GM10266 (cell line): ENCODE results near the gene MAB21L3.
"Not testable (repeated sequence)": the region's sequence is repeated elsewhere in the genome, so short reads cannot be mapped to it uniquely, and the experiment has no call there.

Experiments
- DNase-seq: peaks from one replicate; pipeline ENCODE4 v3.0.0; 2012; ENCODE audit errors: extremely low spot score
- CTCF ChIP-seq: IDR thresholded peaks from 2 replicates; pipeline ENCODE4 v1.5.1; 2012; ENCODE audit warnings: mild to moderate bottlenecking, low read depth; ENCODE audit not compliant: control insufficient read depth, insufficient read depth; ENCODE audit errors: missing control alignments

MAB21L3 gene

GRCh38 chr1:116138277-116138792 is 27.1 kb downstream of the MAB21L3 start:
- DNase-seq = no peak
- no peak for TF ChIP-seq CTCF

DNA sequence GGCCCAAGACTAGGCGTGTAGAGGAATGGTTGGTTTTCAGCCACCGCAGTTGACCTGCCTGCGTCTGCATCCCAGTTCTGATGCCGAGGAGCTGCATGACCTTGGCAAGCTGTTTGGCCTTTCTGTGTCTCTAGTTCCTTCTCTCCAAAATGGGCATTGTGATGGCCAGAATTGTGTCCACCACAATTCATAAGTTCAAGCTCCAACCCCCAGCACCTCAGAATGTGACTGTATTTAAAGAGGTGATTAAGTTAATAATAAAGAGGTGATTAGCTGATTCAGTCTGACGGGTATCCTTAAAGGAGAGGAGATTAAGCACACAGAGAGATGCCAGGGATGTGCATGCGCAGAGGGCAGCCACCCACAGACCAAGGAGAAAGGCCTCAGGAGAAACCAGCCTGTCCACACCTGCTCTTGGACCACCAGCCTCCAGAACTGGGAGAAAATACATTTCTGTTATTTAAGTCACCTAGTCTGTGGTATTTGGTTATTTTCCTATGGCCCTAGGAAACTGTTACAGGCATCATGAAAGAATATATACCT is 28.5 kb downstream of the MAB21L3 start:
- no peak for DNase-seq
- no peak for TF ChIP-seq CTCF

DNA sequence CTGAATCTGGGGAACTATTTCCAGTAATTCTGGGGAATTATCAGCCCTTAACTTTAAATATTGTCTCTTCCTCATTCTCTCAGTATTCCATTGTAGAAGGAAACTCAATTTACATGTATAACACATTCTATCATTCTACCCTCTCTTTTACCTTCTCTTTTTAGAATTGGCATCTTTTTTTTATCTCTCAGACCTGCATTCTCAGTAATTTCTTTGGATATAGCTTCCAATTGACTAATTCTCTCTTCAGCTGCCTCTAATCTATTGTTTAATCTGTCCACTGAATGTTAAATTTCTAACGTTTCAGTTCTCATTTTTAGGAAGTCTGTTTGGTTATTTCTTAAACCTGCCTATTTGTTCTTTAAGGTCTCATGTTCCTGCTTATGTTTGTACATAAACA is 33.0 kb downstream of the MAB21L3 start:
- TF ChIP-seq CTCF = no peak
- no peak for DNase-seq

DNA sequence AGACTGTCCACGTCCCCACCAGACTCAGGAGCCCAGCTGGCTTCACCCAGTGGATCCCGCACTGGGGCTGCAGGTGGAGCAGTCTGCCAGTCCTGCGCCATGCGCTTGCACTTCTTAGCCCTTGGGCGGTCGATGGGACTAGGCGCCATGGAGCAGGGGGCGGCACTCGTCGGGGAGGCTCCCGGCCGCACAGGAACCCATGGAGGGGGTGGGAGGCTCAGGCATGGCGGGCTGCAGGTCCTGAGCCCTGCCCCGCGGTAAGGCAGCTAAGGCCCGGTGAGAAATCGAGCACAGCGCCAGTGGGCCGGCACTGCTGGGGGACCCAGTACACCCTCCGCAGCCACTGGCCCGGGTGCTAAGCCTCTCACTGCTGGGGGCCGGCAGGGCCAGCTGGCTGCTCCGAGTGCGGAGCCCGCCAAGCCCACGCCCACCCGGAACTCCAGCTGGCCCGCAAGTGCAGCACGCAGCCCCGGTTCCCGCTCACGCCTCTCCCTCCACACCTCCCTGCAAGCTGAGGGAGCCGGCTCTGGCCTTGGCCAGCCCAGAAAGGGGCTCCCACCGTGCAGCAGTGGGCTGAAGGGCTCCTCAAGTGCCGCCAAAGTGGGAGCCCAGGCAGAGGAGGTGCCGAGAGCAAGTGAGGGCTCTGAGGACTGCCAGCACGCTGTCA is 35.4 kb downstream of the MAB21L3 start:
- not testable (repeated sequence) for DNase-seq

GRCh38 chr1:116147114-116147510 is 35.9 kb downstream of the MAB21L3 start:
- no peak for DNase-seq

GRCh38 chr1:116147972-116148371 is 36.8 kb downstream of the MAB21L3 start:
- no peak for TF ChIP-seq CTCF
- peak; percentile 22 for DNase-seq

More at GRCh38 chr1:116147114-116147510, 35.9 kb downstream of the MAB21L3 start:
- TF ChIP-seq CTCF = no peak

DNA sequence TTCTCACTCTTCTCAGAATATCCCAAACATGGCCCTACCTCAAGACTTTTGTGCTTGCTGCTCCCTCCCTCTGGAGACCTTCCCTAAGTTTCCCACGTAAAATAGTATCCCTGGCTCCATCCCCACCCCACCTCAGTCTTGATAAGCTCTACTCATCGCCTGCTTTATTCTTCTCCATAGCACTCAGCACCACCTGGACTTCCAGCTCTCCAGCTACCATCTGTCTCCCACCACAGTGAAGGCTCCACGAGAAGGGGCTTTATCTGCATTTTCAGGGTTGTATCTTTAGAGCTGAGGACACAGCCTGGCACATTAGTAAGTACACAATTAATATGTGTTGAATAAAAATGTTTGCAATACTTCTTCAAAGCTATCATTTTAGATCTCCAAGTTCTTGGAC is 37.8 kb downstream of the MAB21L3 start:
- no peak for TF ChIP-seq CTCF
- no peak for DNase-seq
